Endothelial cell (in vitro differentiated cells): ENCODE data around the gene SMARCA5. TPM values are rescaled to one million over a fixed set of nuclear protein-coding genes. Genes with fewer than 3 reads are reported as not detected.

Experiments used
- DNase-seq: peaks from one replicate; pipeline ENCODE4 v3.0.0; 2021; ENCODE audit warnings: low spot score
- H3K27ac Mint-ChIP-seq: one replicate; pipeline ENCODE4 v1.8.0; 2021; ENCODE audit warnings: mixed read lengths, inconsistent platforms; ENCODE audit not compliant: unreplicated experiment
- H3K27me3 Mint-ChIP-seq: one replicate; pipeline ENCODE4 v1.8.0; 2021; ENCODE audit warnings: mild to moderate bottlenecking, moderate library complexity, mixed read lengths, inconsistent platforms; ENCODE audit not compliant: unreplicated experiment
- H3K36me3 Mint-ChIP-seq: one replicate; pipeline ENCODE4 v1.8.0; 2021; ENCODE audit warnings: mild to moderate bottlenecking, low read depth, mixed read lengths, inconsistent platforms; ENCODE audit not compliant: unreplicated experiment
- H3K4me1 Mint-ChIP-seq: one replicate; pipeline ENCODE4 v1.8.0; 2021; ENCODE audit warnings: mild to moderate bottlenecking, mixed read lengths, inconsistent platforms; ENCODE audit not compliant: unreplicated experiment
- H3K4me3 Mint-ChIP-seq: one replicate; pipeline ENCODE4 v1.8.0; 2021; ENCODE audit warnings: mild to moderate bottlenecking, mixed read lengths, inconsistent platforms; ENCODE audit not compliant: unreplicated experiment
- H3K9me3 Mint-ChIP-seq: one replicate; pipeline ENCODE4 v1.8.0; 2021; ENCODE audit warnings: mixed read lengths, inconsistent platforms; ENCODE audit not compliant: unreplicated experiment
- long read RNA-seq: library from polyadenylated mRNA; unstranded; transcript quantifications from one replicate; pipeline ENCODE4 v2.0.0, GENCODE V29; 2020; ENCODE audit not compliant: unreplicated experiment
- total RNA-seq: library from RNA; stranded (reverse); fragmentation: NEBNext Ultra II Directional; extraction: Animal tissue kit (Norgen Biotek cat#: 25700); gene quantifications from one replicate; pipeline ENCODE4 v1.2.1, GENCODE V29; 2021; ENCODE audit not compliant: unreplicated experiment
- TF ChIP-seq, protein P1 (sequence below): fragments of 200-600 bp; sonication (generic); IDR thresholded peaks from one replicate; pipeline ENCODE4 v1.5.0; 2021; ENCODE audit warnings: antibody characterized with exemption; ENCODE audit not compliant: unreplicated experiment

The SMARCA5 gene
- 69.8 TPM for total RNA-seq
- long read RNA-seq, full-length matches to known transcripts: 17 of 35 reads
- long read RNA-seq, partial matches to known transcripts: 16 of 35 reads
- long read RNA-seq, other reads (novel, unspliced or antisense): 2 of 35 reads

GRCh38 chr4:143513314-143514168 is at the start of gene SMARCA5:
Gene SMARCA5 (plus strand): TSS chr4:143513702. CDS start chr4:143513925, 223 bp downstream.
- H3K27me3 Mint-ChIP-seq: peaks cover 3% of the 10 kb centered on the region
- no peaks in the 10 kb centered on the region for H3K9me3 Mint-ChIP-seq
- peak; percentile 93 for DNase-seq
- H3K4me1 Mint-ChIP-seq: peaks cover 15% of the 10 kb centered on the region
- TF ChIP-seq, protein P1, sequence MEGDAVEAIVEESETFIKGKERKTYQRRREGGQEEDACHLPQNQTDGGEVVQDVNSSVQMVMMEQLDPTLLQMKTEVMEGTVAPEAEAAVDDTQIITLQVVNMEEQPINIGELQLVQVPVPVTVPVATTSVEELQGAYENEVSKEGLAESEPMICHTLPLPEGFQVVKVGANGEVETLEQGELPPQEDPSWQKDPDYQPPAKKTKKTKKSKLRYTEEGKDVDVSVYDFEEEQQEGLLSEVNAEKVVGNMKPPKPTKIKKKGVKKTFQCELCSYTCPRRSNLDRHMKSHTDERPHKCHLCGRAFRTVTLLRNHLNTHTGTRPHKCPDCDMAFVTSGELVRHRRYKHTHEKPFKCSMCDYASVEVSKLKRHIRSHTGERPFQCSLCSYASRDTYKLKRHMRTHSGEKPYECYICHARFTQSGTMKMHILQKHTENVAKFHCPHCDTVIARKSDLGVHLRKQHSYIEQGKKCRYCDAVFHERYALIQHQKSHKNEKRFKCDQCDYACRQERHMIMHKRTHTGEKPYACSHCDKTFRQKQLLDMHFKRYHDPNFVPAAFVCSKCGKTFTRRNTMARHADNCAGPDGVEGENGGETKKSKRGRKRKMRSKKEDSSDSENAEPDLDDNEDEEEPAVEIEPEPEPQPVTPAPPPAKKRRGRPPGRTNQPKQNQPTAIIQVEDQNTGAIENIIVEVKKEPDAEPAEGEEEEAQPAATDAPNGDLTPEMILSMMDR: no peak
- H3K27ac Mint-ChIP-seq: peak within 1 kb of the TSS; percentile 95
- H3K4me3 Mint-ChIP-seq: peak within 1 kb of the TSS; percentile 97
- H3K36me3 Mint-ChIP-seq: peaks cover 12% of the 10 kb centered on the region

GRCh38 chr4:143473334-143474126 is 40.0 kb upstream of the SMARCA5 start:
- H3K4me3 Mint-ChIP-seq: no peak overlapping the region
- TF ChIP-seq, protein P1: no peak
- H3K27me3 Mint-ChIP-seq: no peaks in the 10 kb centered on the region
- H3K27ac Mint-ChIP-seq: no peak overlapping the region
- H3K36me3 Mint-ChIP-seq: peaks cover 16% of the 10 kb centered on the region
- peaks cover 8% of the 10 kb centered on the region for H3K4me1 Mint-ChIP-seq
- no peak for DNase-seq
- H3K9me3 Mint-ChIP-seq: no peaks in the 10 kb centered on the region

DNA sequence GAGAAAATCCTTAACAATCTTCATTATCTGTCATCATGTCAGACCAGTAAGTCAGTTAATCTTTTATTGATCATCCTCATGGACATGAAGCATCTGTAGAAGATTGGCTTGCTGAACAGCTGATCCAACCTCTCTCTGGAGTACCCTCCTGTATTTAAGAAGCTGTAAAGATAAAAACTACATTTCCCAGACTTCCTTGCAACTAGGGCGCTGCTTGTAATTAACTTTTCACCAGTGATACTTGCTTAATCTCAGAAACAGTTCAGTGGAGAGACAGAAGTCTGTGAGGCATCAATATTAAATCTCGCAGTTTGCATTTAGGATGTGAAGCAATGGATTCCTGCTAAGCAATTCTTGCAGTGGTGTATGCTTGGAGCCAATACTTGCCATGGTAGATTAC is 36.0 kb upstream of the SMARCA5 start:
- Mint-ChIP-seq H3K27me3 (peaks cover 2% of the 10 kb centered on the region), H3K4me3 (no peak overlapping the region), H3K9me3 (no peaks in the 10 kb centered on the region), H3K36me3 (peaks cover 10% of the 10 kb centered on the region), H3K4me1 (peaks cover 20% of the 10 kb centered on the region), H3K27ac (no peak overlapping the region)
- no peak for DNase-seq
- TF ChIP-seq, protein P1: no peak

DNA sequence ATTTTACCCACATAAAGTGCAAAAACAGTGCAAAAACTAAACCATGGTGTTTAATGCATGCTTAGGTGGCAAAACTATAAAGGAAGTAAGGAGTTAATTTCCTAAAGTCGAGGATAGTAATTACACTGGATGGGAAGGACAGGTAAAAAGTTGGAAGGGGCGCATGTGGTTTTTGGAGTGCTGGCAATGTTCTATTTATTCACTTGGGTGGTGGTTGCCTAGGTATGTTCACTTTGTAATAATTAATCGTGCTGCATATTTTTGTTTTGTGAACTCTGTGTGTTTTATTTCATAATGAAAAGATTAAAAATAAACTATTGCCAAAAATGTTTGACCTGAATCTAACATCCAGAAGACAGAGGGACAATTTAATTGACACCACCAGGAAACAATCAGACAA is 32.1 kb upstream of the SMARCA5 start:
- Mint-ChIP-seq H3K4me1 (peaks cover 23% of the 10 kb centered on the region), H3K27me3 (peaks cover 5% of the 10 kb centered on the region), H3K4me3 (no peak overlapping the region), H3K36me3 (no peaks in the 10 kb centered on the region), H3K27ac (no peak overlapping the region), H3K9me3 (no peaks in the 10 kb centered on the region)
- TF ChIP-seq, protein P1: no peak
- DNase-seq: no peak
